GM12878 (cell line): ENCODE results near the gene RER1. TPM values are rescaled to one million over a fixed set of nuclear protein-coding genes. Genes with fewer than 3 reads are reported as not detected.

Experiments used
- ATAC-seq: fragments of 200-7000 bp; cut with Tn5 transposase; 3 replicates; pipeline ENCODE4 v1.9.1; 2020; ENCODE audit warnings: mild to moderate bottlenecking, moderate library complexity
- BruUV-seq: library from RNA; stranded (reverse); fragments of 400-500 nt; replicated peaks from 2 replicates; lab custom pipeline; 2021; lab: Mats Ljungman, UMichigan
- CTCF ChIA-PET: fragments of 300-600 bp; sonication (Branson Sonifier 250); formaldehyde crosslinking; extraction: SDS; loops from one replicate; lab custom pipeline; 2021; ENCODE audit warnings: inconsistent platforms; lab: Yijun Ruan, JAX
- POLR2A ChIA-PET: fragments of 350-600 bp; formaldehyde crosslinking; extraction: SDS; loops from one replicate; lab custom pipeline; 2021; ENCODE audit warnings: inconsistent platforms; lab: Charles Lee
- RAD21 ChIA-PET: fragments of 300-600 bp; sonication (Branson Sonifier 250); formaldehyde crosslinking; loops from one replicate; lab custom pipeline; 2023; ENCODE audit warnings: antibody characterized with exemption; ENCODE audit not compliant: unreplicated experiment; lab: Charles Lee
- SMC1A ChIA-PET: fragments of 300-600 bp; sonication (Branson Sonifier 250); formaldehyde crosslinking; loops from one replicate; lab custom pipeline; 2023; ENCODE audit not compliant: unreplicated experiment, uncharacterized antibody; lab: Charles Lee
- DNase-seq: peaks from one replicate; pipeline ENCODE4 v3.0.0-alpha.2; 2011; ENCODE audit warnings: low read depth, low spot score
- FAIRE-seq: peaks from 3 replicates; lab custom pipeline; 2011; peaks lifted over from hg19 to GRCh38; lab: Jason Lieb, UNC
- H2AFZ ChIP-seq: 2 replicates; pipeline ENCODE4 v1.6.0; 2011; ENCODE audit warnings: low read depth, low read length, control low read depth; ENCODE audit not compliant: control insufficient read depth
- H3K27ac ChIP-seq: 2 replicates; pipeline ENCODE4 v1.5.1; 2011; ENCODE audit warnings: control low read depth; ENCODE audit not compliant: control insufficient read depth, insufficient read depth
- H3K27me3 ChIP-seq, 2 experiments: replicated peaks in 1 of 2; 2 replicates each; pipeline versions ENCODE4 v1.6.0 to v1.6.1; 2011; ENCODE audit warnings: low read length in 1 of 2; ENCODE audit not compliant: control insufficient read depth in 2 of 2, insufficient read depth in 2 of 2
- H3K36me3 ChIP-seq, 2 experiments: 2 replicates each; pipeline ENCODE4 v1.5.1; 2011; ENCODE audit warnings: low read length in 1 of 2; ENCODE audit not compliant: control insufficient read depth in 2 of 2, insufficient read depth in 2 of 2
- H3K4me1 ChIP-seq: 2 replicates; pipeline ENCODE4 v1.6.1; 2011; ENCODE audit warnings: mild to moderate bottlenecking, low read length, moderate library complexity, mixed read lengths; ENCODE audit not compliant: control insufficient read depth, insufficient read depth
- H3K4me2 ChIP-seq: 2 replicates; pipeline ENCODE4 v1.6.0; 2011; ENCODE audit warnings: control low read depth; ENCODE audit not compliant: control insufficient read depth, insufficient read depth
- H3K4me3 ChIP-seq: fragments of 200-600 bp; sonication (generic); 2 replicates; pipeline ENCODE4 v1.5.1; 2016
- H3K79me2 ChIP-seq: 2 replicates; pipeline ENCODE4 v1.6.0; 2011; ENCODE audit warnings: low read length; ENCODE audit not compliant: control insufficient read depth, insufficient read depth
- H3K9ac ChIP-seq: 2 replicates; pipeline ENCODE4 v1.8.0; 2011; ENCODE audit warnings: low read length, control low read depth, mixed read lengths; ENCODE audit not compliant: control insufficient read depth, insufficient read depth
- H3K9me3 ChIP-seq: replicated peaks from 3 replicates; pipeline ENCODE4 v1.5.1; 2011; ENCODE audit warnings: mild to moderate bottlenecking, low read length; ENCODE audit not compliant: control insufficient read depth, insufficient read depth
- H4K20me1 ChIP-seq: 2 replicates; pipeline ENCODE4 v1.6.0; 2011; ENCODE audit not compliant: control insufficient read depth, insufficient read depth
- ATF7 ChIP-seq: fragments of 450-650 bp; IDR thresholded peaks from 2 replicates; pipeline ENCODE4 v1.6.1; 2016; ENCODE audit warnings: low read depth, mild to moderate bottlenecking
- BRCA1 ChIP-seq: IDR thresholded peaks from 2 replicates; pipeline ENCODE4 v1.6.1; 2011; ENCODE audit warnings: low read depth, low read length, improper control_type of control experiment
- CREB1 ChIP-seq: IDR thresholded peaks from 2 replicates; pipeline ENCODE4 v1.6.1; 2012; ENCODE audit warnings: low read depth, mild to moderate bottlenecking, inconsistent platforms
- ESRRA ChIP-seq: IDR thresholded peaks from 2 replicates; pipeline ENCODE4 v1.6.1; 2012; ENCODE audit warnings: mild to moderate bottlenecking, low read length, improper control_type of control experiment
- MYB ChIP-seq: fragments of 150-350 bp; IDR thresholded peaks from 2 replicates; pipeline ENCODE4 v1.6.1; 2014; ENCODE audit warnings: mild to moderate bottlenecking, low read depth, low read length, borderline replicate concordance
- NR2C1 ChIP-seq: fragments of 450-650 bp; IDR thresholded peaks from 2 replicates; pipeline ENCODE4 v1.6.1; 2017; ENCODE audit warnings: antibody characterized with exemption, mild to moderate bottlenecking, moderate library complexity
- NR2C2 ChIP-seq: IDR thresholded peaks from 2 replicates; pipeline ENCODE4 v1.6.1; 2011; ENCODE audit warnings: borderline replicate concordance, low read depth; ENCODE audit not compliant: control insufficient read depth, insufficient read length
- NR2F1 ChIP-seq: fragments of 450-650 bp; conservative IDR thresholded peaks from 2 replicates; pipeline ENCODE4 v1.6.1; 2017; ENCODE audit warnings: mild to moderate bottlenecking
- TCF7 ChIP-seq: IDR thresholded peaks from 2 replicates; pipeline ENCODE4 v1.6.1; 2014; ENCODE audit warnings: antibody characterized with exemption, borderline replicate concordance
- ZBTB11 ChIP-seq: fragments of 450-650 bp; formaldehyde crosslinking; IDR thresholded peaks from 2 replicates; pipeline ENCODE4 v1.5.0; 2022; ENCODE audit warnings: mild to moderate bottlenecking, missing genetic modification characterization
- WGBS: methylation state at CpG from one replicate; pipeline ENCODE4 v1.1.6; 2016; ENCODE audit warnings: low lambda C conversion rate; ENCODE audit not compliant: insufficient replicate concordance, insufficient coverage; ENCODE audit errors: missing lambda C conversion rate; 5-methylcytosine and 5-hydroxymethylcytosine counted together
- in situ Hi-C: fragments of 300-500 bp; cut with MboI; formaldehyde crosslinking; loops from 9 replicates; pipeline ENCODE4 v1.14.3; 2018; ENCODE audit warnings: mixed read lengths
- intact Hi-C: fragments of 100-400 bp; cut with micrococcal nuclease; formaldehyde crosslinking; loops from one replicate; pipeline ENCODE4 v1.14.2; 2022; ENCODE audit not compliant: unreplicated experiment
- polyA plus RNA-seq, 11 experiments: library from polyadenylated mRNA; depleted of rRNA in 4 of 11; unstranded in 6 of 11; stranded (reverse) in 5 of 11; fragments of >200 nt; fragmentation: Nextera tagmentation in 4 of 11; fragmentation: Illumina TruSeq in 1 of 11; extraction: Ambion mirVana in 4 of 11; extraction: Trizol in 1 of 11; gene quantifications; 1 replicate in 1 of 11; 2 replicates in 10 of 11; pipeline versions ENCODE4 v1.2.1 to v1.2.3, GENCODE V29; 2011 to 2016; ENCODE audit warnings: inconsistent platforms in 2 of 11, missing spikeins in 2 of 11, low read depth in 1 of 11
- total RNA-seq, 4 experiments: library from RNA; depleted of rRNA in 3 of 4; stranded (reverse); fragments of >200 nt in 3 of 4; fragmentation: Illumina TruSeq in 1 of 4; extraction: Trizol in 1 of 4; gene quantifications; 2 replicates each; pipeline versions ENCODE4 v1.2.1 to v1.2.3, GENCODE V29; 2013 to 2021
- TF ChIP-seq, protein P1 (sequence below): IDR thresholded peaks from 2 replicates; pipeline ENCODE4 v1.6.1; 2012; ENCODE audit warnings: mild to moderate bottlenecking, low read depth, low read length
- TF ChIP-seq, protein P2 (sequence below): IDR thresholded peaks from 2 replicates; pipeline ENCODE4 v1.6.1; 2012; ENCODE audit warnings: low read depth, low read length, improper control_type of control experiment
- TF ChIP-seq, protein P3 (sequence below): fragments of 450-650 bp; IDR thresholded peaks from 2 replicates; pipeline ENCODE4 v1.6.1; 2018; ENCODE audit warnings: borderline replicate concordance, mild to moderate bottlenecking; ENCODE audit not compliant: partially characterized antibody

RER1 gene
- total and polyA plus RNA-seq, 10 of the 15 experiments (the other 5 are each of a cell fraction or from before 2014, with no cell fraction given), result 29.2 to 274 (median 136) TPM

DNA sequence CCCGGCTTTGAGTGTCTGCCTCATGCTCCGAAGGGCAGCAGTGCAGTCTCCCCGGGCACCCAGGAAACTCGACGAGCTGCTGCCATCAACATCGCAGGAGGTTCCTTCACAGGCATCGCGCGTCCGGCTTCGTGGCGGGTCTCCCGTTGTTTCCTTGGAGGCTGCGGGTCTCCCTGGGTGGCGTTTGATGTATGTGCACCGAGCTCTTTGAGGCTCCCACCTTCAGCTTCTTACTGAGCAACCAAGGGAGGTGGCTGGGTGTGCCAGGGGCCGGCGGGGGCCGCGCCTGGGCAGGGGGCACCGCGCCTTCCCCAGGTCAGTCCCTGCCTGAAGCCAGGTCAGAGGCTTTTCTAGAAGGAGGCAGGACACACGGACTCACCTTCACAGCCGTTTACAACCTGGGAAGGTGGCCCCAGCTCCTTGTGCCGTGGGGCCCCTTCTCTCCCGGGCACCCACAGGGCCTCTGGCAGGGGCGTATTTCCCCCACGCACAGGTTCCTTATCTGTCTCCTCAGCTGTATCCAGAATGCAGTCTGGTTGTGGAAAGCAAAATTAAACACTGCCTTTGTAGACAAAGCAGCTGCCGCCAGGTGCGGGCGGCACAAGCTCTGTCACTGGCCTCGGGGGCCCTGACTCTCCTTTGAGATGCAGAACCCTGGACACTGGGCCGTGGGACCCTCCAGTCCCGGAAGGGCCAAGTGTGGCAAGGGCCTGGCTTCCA lies 42.5 kb downstream of the RER1 start (continued):
- TF ChIP-seq NR2C2, result no peak
- TF ChIP-seq, all 136 proteins: peak for 0

DNA sequence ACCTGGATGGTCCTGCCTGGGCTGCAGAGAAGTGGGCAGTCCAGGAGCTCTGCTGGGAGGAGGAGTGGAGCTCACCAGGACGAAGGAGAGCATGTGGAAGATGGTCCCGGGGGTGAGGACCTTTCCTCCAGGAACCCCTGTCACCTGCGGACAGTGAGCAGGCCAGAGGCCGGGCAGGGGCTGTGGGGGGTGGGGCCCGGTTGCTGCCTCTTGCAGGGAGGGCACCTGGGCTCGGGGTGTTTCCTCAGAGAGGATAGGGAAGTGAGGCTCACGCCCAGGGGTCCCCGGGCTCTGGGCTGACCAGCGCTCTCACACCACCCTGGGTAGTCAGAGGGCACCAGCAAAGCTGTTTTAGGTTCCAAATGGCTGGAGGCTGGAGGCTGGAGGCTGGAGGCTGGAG lies 43.5 kb downstream of the RER1 start:
- Histone ChIP-seq H3K4me2 (no peak overlapping the region), H3K36me3 (no peaks in the 10 kb centered on the region), H3K27ac (no peak overlapping the region), H3K27me3 (no peaks in the 10 kb centered on the region; a peak in 2 of 4 replicates), H4K20me1 (no peaks in the 10 kb centered on the region), H2AFZ (no peak overlapping the region), H3K4me3 (no peak overlapping the region), H3K79me2 (no peaks in the 10 kb centered on the region), H3K9me3 (no peaks in the 10 kb centered on the region; the same call in 2 of the 3 replicates), H3K9ac (no peak overlapping the region), H3K4me1 (peaks cover 11% of the 10 kb centered on the region)
- intact Hi-C loops, result no loop called here
- no peak for DNase-seq
- no peak for ATAC-seq
- BruUV-seq, result no TSS peak
- 15% methylated on average over 6 of the region's 9 CpGs for WGBS
- ChIA-PET SMC1A (no interaction called here), RAD21 (no interaction called here), CTCF (no interaction called here), POLR2A (no interaction called here)
- in situ Hi-C loops, result no loop called here
- FAIRE-seq, result no peak
- TF ChIP-seq, protein P1, sequence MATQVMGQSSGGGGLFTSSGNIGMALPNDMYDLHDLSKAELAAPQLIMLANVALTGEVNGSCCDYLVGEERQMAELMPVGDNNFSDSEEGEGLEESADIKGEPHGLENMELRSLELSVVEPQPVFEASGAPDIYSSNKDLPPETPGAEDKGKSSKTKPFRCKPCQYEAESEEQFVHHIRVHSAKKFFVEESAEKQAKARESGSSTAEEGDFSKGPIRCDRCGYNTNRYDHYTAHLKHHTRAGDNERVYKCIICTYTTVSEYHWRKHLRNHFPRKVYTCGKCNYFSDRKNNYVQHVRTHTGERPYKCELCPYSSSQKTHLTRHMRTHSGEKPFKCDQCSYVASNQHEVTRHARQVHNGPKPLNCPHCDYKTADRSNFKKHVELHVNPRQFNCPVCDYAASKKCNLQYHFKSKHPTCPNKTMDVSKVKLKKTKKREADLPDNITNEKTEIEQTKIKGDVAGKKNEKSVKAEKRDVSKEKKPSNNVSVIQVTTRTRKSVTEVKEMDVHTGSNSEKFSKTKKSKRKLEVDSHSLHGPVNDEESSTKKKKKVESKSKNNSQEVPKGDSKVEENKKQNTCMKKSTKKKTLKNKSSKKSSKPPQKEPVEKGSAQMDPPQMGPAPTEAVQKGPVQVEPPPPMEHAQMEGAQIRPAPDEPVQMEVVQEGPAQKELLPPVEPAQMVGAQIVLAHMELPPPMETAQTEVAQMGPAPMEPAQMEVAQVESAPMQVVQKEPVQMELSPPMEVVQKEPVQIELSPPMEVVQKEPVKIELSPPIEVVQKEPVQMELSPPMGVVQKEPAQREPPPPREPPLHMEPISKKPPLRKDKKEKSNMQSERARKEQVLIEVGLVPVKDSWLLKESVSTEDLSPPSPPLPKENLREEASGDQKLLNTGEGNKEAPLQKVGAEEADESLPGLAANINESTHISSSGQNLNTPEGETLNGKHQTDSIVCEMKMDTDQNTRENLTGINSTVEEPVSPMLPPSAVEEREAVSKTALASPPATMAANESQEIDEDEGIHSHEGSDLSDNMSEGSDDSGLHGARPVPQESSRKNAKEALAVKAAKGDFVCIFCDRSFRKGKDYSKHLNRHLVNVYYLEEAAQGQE, result no peak
- no peak for TF ChIP-seq ATF7
- no peak for TF ChIP-seq TCF7
- TF ChIP-seq CREB1, result no peak
- TF ChIP-seq ESRRA, result no peak
- TF ChIP-seq ZBTB11 (CRISPR knock-in tag), result no peak
- no peak for TF ChIP-seq BRCA1
- no peak for TF ChIP-seq NR2C1
- TF ChIP-seq, protein P2, sequence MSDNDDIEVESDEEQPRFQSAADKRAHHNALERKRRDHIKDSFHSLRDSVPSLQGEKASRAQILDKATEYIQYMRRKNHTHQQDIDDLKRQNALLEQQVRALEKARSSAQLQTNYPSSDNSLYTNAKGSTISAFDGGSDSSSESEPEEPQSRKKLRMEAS, result no peak
- no peak for TF ChIP-seq NR2F1
- TF ChIP-seq, protein P3, sequence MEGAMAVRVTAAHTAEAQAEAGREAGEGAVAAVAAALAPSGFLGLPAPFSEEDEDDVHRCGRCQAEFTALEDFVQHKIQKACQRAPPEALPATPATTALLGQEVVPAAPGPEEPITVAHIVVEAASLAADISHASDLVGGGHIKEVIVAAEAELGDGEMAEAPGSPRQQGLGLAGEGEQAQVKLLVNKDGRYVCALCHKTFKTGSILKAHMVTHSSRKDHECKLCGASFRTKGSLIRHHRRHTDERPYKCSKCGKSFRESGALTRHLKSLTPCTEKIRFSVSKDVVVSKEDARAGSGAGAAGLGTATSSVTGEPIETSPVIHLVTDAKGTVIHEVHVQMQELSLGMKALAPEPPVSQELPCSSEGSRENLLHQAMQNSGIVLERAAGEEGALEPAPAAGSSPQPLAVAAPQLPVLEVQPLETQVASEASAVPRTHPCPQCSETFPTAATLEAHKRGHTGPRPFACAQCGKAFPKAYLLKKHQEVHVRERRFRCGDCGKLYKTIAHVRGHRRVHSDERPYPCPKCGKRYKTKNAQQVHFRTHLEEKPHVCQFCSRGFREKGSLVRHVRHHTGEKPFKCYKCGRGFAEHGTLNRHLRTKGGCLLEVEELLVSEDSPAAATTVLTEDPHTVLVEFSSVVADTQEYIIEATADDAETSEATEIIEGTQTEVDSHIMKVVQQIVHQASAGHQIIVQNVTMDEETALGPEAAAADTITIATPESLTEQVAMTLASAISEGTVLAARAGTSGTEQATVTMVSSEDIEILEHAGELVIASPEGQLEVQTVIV, result no peak
- TF ChIP-seq MYB, result no peak
